Measurements from ENCODE around the gene MMP13. TPM values are rescaled to one million over a fixed set of nuclear protein-coding genes. Genes with fewer than 3 reads are reported as not detected.

The MMP13 gene
- total RNA-seq, 1 experiment from 2014 or later, result not detected

DNA sequence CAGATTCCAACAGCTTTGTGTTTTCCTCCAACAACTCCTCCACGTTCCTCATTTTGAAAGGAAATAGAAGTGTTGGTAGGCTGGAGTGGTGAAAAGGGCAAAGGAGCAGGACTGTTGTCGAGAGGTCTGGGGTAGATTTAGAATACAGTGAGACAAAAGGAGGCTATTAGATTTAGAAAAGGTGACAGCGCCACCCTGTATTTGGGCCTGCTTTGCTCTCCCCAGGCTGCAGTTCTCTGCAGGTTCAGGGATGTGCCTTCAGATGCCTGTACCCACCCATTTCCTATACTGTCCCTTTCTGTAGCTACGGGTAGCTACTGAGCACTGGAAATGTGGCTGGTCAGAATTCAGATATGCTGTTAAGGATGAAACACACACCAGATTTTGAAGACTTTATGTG lies 20.8 kb downstream of the MMP13 start:
- Histone ChIP-seq H3K9me3 (ENCODE audit: control insufficient read depth, low read depth, low read length) (no peaks in the 10 kb centered on the region), H3K27ac (ENCODE audit: insufficient read length, low read depth, low read length) (no peak overlapping the region), H3K4me1 (ENCODE audit: insufficient read depth, low read length) (no peaks in the 10 kb centered on the region), H3K23ac (ENCODE audit: insufficient read length, low read depth, low read length) (no peak overlapping the region), H3K18ac (ENCODE audit: insufficient read length, low read depth, low read length) (no peak overlapping the region), H2BK5ac (ENCODE audit: insufficient read length, low read length) (no peak overlapping the region), H2BK12ac (ENCODE audit: insufficient read length, low read depth, low read length) (no peak overlapping the region), H3K4me2 (ENCODE audit: insufficient read depth, insufficient read length, low read length) (no peak overlapping the region), H4K20me1 (ENCODE audit: control insufficient read depth, insufficient read depth, insufficient read length) (no peaks in the 10 kb centered on the region), H3K23me2 (ENCODE audit: insufficient read length, low read depth, low read length, poor library complexity, severe bottlenecking) (no peaks in the 10 kb centered on the region), H2AK5ac (ENCODE audit: insufficient read length, low read length) (no peak overlapping the region), H4K91ac (ENCODE audit: insufficient read length, low read depth, low read length) (no peak overlapping the region), H4K5ac (ENCODE audit: insufficient read length, low read depth, low read length) (no peak overlapping the region), H3K56ac (ENCODE audit: insufficient read length, low read depth, low read length) (no peak overlapping the region), H3K79me1 (ENCODE audit: insufficient read depth, low read depth, low read length, poor library complexity, severe bottlenecking) (no peaks in the 10 kb centered on the region), H3T11ph (ENCODE audit: low read length) (no peak overlapping the region), H2AFZ (ENCODE audit: low read length) (peak overlapping the region; percentile 17), H3K27me3 (ENCODE audit: insufficient read depth, low read length) (no peaks in the 10 kb centered on the region), H2BK20ac (ENCODE audit: low read depth, low read length, poor library complexity, severe bottlenecking) (no peak overlapping the region), H3K4ac (ENCODE audit: low read depth, low read length) (no peak overlapping the region), H2BK120ac (ENCODE audit: low read depth, low read length, poor library complexity, severe bottlenecking) (no peak overlapping the region), H4K8ac (replicated peaks; ENCODE audit: insufficient read length, low read depth, low read length) (no peak overlapping the region), H3K79me2 (ENCODE audit: insufficient read depth, low read length) (no peaks in the 10 kb centered on the region), H3K9ac (ENCODE audit: extremely low read depth, insufficient read length, low read length) (no peak overlapping the region), H3K14ac (ENCODE audit: insufficient read depth, low read length) (no peak overlapping the region), H2BK15ac (ENCODE audit: low read depth, low read length) (no peak overlapping the region)
- no peak for DNase-seq
- TF ChIP-seq CTCF (conservative IDR thresholded peaks at IDR 0.05), result no peak
- Mint-ChIP-seq H3K27me3 (ENCODE audit: low read depth) (no peaks in the 10 kb centered on the region; the same call in 1 of the 2 replicates), H3K4me3 (no peak overlapping the region), H3K4me1 (peaks cover 5 to 6% of the 10 kb centered on the region in 2 experiments), H3K27ac (no peak overlapping the region), H3K9me3 (no peaks in the 10 kb centered on the region), H3K36me3 (ENCODE audit: insufficient read depth in 1 of 3, low read depth in 3 of 3) (peaks cover 0 to 2% (median 0%) of the 10 kb centered on the region in 3 experiments; a peak in 2 of 7 replicates)
- WGBS (ENCODE audit: extremely low coverage, insufficient read length, low lambda C conversion rate), result no CpG with 5 or more reads among the region's 4 CpGs

Measured in H9 (cell line).